ENCODE results near the gene CAMTA1.

CAMTA1 gene

GRCh38 chr1:6928106-6928885, 143.0 kb downstream of the CAMTA1 start:
- no peak for DNase-seq (ENCODE audit: low spot score)

GRCh38 chr1:6930732-6931300, 145.6 kb downstream of the CAMTA1 start:
- no peak for DNase-seq (ENCODE audit: low spot score)

- no peak for DNase-seq (ENCODE audit: low spot score)
These were observed 150.2 kb downstream of the CAMTA1 start for GRCh38 chr1:6935361-6935883.

- no peak for DNase-seq (ENCODE audit: low spot score)
These were observed 150.8 kb downstream of the CAMTA1 start for GRCh38 chr1:6935911-6936690.

GRCh38 chr1:6937048-6937447, 151.8 kb downstream of the CAMTA1 start:
- no peak for DNase-seq (ENCODE audit: low spot score)

- DNase-seq (ENCODE audit: low spot score): no peak
These were observed 154.1 kb downstream of the CAMTA1 start for GRCh38 chr1:6939363-6939762.

- no peak for DNase-seq (ENCODE audit: low spot score)
These were observed 156.5 kb downstream of the CAMTA1 start for GRCh38 chr1:6941786-6942185.

GRCh38 chr1:6942990-6943389, 157.7 kb downstream of the CAMTA1 start:
- no peak for DNase-seq (ENCODE audit: low spot score)

- DNase-seq (ENCODE audit: low spot score): no peak
These were observed 159.2 kb downstream of the CAMTA1 start for GRCh38 chr1:6944434-6944833.

GRCh38 chr1:6947952-6948351, 162.7 kb downstream of the CAMTA1 start:
- peak; percentile 58 for DNase-seq (ENCODE audit: low spot score)

- peak; percentile 67 for DNase-seq (ENCODE audit: low spot score)
These were observed 163.2 kb downstream of the CAMTA1 start for GRCh38 chr1:6948416-6948815.

- DNase-seq (ENCODE audit: low spot score): peak; percentile 80
These were observed 163.6 kb downstream of the CAMTA1 start for GRCh38 chr1:6948861-6949260.

GRCh38 chr1:6950001-6950765, 164.9 kb downstream of the CAMTA1 start:
- peak; percentile 59 for DNase-seq (ENCODE audit: low spot score)

GRCh38 chr1:6951536-6951935, 166.3 kb downstream of the CAMTA1 start:
- DNase-seq (ENCODE audit: low spot score): no peak

- DNase-seq (ENCODE audit: low spot score): no peak
These were observed 168.0 kb downstream of the CAMTA1 start for GRCh38 chr1:6953216-6953615.

GRCh38 chr1:6953907-6954364, 168.7 kb downstream of the CAMTA1 start:
- DNase-seq (ENCODE audit: low spot score): no peak

GRCh38 chr1:6954591-6954990, 169.3 kb downstream of the CAMTA1 start:
- no peak for DNase-seq (ENCODE audit: low spot score)

- no peak for DNase-seq (ENCODE audit: low spot score)
These were observed 170.3 kb downstream of the CAMTA1 start for GRCh38 chr1:6955357-6956094.

- DNase-seq (ENCODE audit: low spot score): no peak
These were observed 171.4 kb downstream of the CAMTA1 start for GRCh38 chr1:6956488-6957159.

- no peak for DNase-seq (ENCODE audit: low spot score)
These were observed 172.1 kb downstream of the CAMTA1 start for GRCh38 chr1:6957341-6957740.
